HepG2 (cell line): ENCODE results near the gene SASS6. TPM values are rescaled to one million over a fixed set of nuclear protein-coding genes. Genes with fewer than 3 reads are reported as not detected.
A peak's percentile ranks its signal among the peaks of the same experiment; 100 is the strongest.

Experiments
- AHDC1 ChIP-seq: sonication (generic); formaldehyde crosslinking; IDR thresholded peaks from 2 replicates; pipeline ENCODE4 v1.5.1; 2020; ENCODE audit warnings: mild to moderate bottlenecking, missing genetic modification reagents, borderline replicate concordance
- ATM ChIP-seq: fragments of 450-650 bp; IDR thresholded peaks from 2 replicates; pipeline ENCODE4 v1.7.1; 2017; ENCODE audit warnings: mild to moderate bottlenecking, borderline replicate concordance
- GLMP ChIP-seq: sonication (generic); formaldehyde crosslinking; IDR thresholded peaks from 2 replicates; pipeline ENCODE4 v1.9.0; 2021; ENCODE audit warnings: missing genetic modification reagents, mild to moderate bottlenecking, borderline replicate concordance
- IKZF4 ChIP-seq: sonication (generic); formaldehyde crosslinking; IDR thresholded peaks from 2 replicates; pipeline ENCODE4 v1.5.1; 2020; ENCODE audit warnings: borderline replicate concordance, mild to moderate bottlenecking, low read depth, missing genetic modification reagents; ENCODE audit errors: not compliant biosample characterization
- KDM3A ChIP-seq: IDR thresholded peaks from 2 replicates; pipeline ENCODE4 v1.6.1; 2018; ENCODE audit warnings: low read depth, missing compliant biosample characterization
- MEF2D ChIP-seq: sonication (generic); formaldehyde crosslinking; IDR thresholded peaks from 2 replicates; pipeline ENCODE4 v1.5.1; 2020; ENCODE audit warnings: mild to moderate bottlenecking, missing genetic modification reagents
- NRL ChIP-seq: sonication (generic); formaldehyde crosslinking; IDR thresholded peaks from 2 replicates; pipeline ENCODE4 v1.5.0; 2020; ENCODE audit warnings: missing genetic modification reagents, mild to moderate bottlenecking, moderate library complexity, borderline replicate concordance
- SIN3A ChIP-seq: IDR thresholded peaks from 2 replicates; pipeline ENCODE4 v1.6.1; 2011; ENCODE audit warnings: low read depth, mild to moderate bottlenecking, control low read depth, low read length, borderline replicate concordance
- ZNF546 ChIP-seq: sonication (generic); formaldehyde crosslinking; conservative IDR thresholded peaks from 2 replicates; pipeline ENCODE4 v1.8.1; 2023; ENCODE audit warnings: mild to moderate bottlenecking, missing genetic modification reagents
- ZNF616 ChIP-seq: sonication (generic); formaldehyde crosslinking; IDR thresholded peaks from 2 replicates; pipeline ENCODE4 v1.5.0; 2020; ENCODE audit warnings: low read depth, mild to moderate bottlenecking, missing genetic modification reagents
- ZNF670 ChIP-seq: sonication (generic); formaldehyde crosslinking; IDR thresholded peaks from 2 replicates; pipeline ENCODE4 v1.8.0; 2022; ENCODE audit warnings: mild to moderate bottlenecking, missing genetic modification reagents, borderline replicate concordance
- ZNF883 ChIP-seq: sonication (generic); formaldehyde crosslinking; IDR thresholded peaks from 2 replicates; pipeline ENCODE4 v1.5.1; 2020; ENCODE audit warnings: mild to moderate bottlenecking, missing genetic modification reagents; ENCODE audit errors: not compliant biosample characterization
- ZSCAN31 ChIP-seq: sonication (generic); formaldehyde crosslinking; IDR thresholded peaks from 2 replicates; pipeline ENCODE4 v1.5.0; 2020; ENCODE audit warnings: low read depth, mild to moderate bottlenecking, missing genetic modification reagents
- polyA plus RNA-seq, 8 experiments: library from polyadenylated mRNA; depleted of rRNA in 3 of 8; stranded (reverse) in 7 of 8; unstranded in 1 of 8; fragments of >200 nt; fragmentation: Illumina TruSeq in 4 of 8; extraction: Trizol in 4 of 8; gene quantifications; 2 replicates each; pipeline versions ENCODE4 v1.2.1 to v1.2.3, GENCODE V29; 2011 to 2016; ENCODE audit warnings: low read depth in 4 of 8, missing spikeins in 1 of 8, mixed read lengths in 1 of 8; ENCODE audit not compliant: insufficient read depth in 1 of 8
- total RNA-seq, 5 experiments: library from RNA; depleted of rRNA; stranded (reverse); fragments of >200 nt; fragmentation: Illumina TruSeq; extraction: Trizol; gene quantifications; 2 replicates each; pipeline ENCODE4 v1.2.3, GENCODE V29; 2016; ENCODE audit warnings: low read depth in 1 of 5
- TF ChIP-seq, protein P1 (sequence below), 2 experiments: sonication (generic) in 1 of 2; formaldehyde crosslinking in 1 of 2; IDR thresholded peaks; 2 replicates each; pipeline versions ENCODE4 v1.5.1 to v1.6.1; 2011 to 2020; ENCODE audit warnings: borderline replicate concordance in 1 of 2, low read depth in 1 of 2, low read length in 1 of 2, mild to moderate bottlenecking in 1 of 2, missing genetic modification reagents in 1 of 2, moderate library complexity in 1 of 2
- TF ChIP-seq, protein P2 (sequence below), 2 experiments: sonication (generic) in 1 of 2; formaldehyde crosslinking in 1 of 2; IDR thresholded peaks; 2 replicates each; pipeline versions ENCODE4 v1.4.0 to v1.6.1; 2018 to 2020; ENCODE audit warnings: missing genetic modification reagents in 2 of 2, borderline replicate concordance in 1 of 2, low read depth in 1 of 2, mild to moderate bottlenecking in 1 of 2, missing biosample characterization in 1 of 2

The SASS6 gene
- total and polyA plus RNA-seq, 2 of the 13 experiments (the other 11 are each of a cell fraction or from before 2014, with no cell fraction given), result 2.3 to 10.7 TPM

DNA sequence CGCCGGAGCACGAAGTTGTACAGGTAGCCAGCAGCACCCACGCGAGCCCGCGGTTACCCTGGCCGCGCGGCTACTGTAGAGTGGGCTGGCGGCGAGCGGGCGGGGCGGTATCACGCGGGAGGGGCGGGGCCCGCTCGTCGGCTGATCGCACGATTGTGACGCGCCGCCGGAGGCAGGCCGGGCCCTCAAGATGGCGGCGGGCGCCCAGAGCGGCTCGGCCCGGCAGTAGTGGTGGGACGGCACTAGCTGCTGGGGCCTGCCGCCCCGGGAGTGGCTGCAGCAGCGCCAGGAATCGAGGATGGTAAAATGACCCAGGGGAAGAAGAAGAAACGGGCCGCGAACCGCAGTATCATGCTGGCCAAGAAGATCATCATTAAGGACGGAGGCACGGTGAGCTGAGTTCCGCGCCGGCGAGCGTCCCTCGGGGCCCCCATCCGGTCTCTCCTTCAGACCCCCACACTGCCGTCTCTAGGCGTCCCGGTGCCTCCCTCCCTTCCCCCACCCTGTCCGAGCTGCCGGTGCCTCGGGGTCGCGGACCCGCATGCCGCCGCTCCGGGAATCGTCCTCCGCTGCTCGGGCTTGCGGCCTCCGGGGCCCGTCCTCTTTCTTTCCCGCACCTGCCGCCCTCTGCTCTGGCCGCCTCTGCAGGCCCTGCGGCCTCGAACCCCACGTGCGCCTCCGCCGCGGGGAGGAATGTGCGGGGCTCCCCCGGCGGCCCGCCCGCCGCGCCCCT, 94.6 kb downstream of the SASS6 start (continued):
- TF ChIP-seq AHDC1 (CRISPR knock-in tag), result no peak
- peak; percentile 89 for TF ChIP-seq ZNF883 (CRISPR knock-in tag)
- peak; percentile 51; the same call in 1 of the 2 replicates for TF ChIP-seq ZSCAN31
- TF ChIP-seq KDM3A, result no peak
- TF ChIP-seq GLMP (CRISPR knock-in tag), result peak; percentile 49; the same call in 1 of the 2 replicates
- TF ChIP-seq SIN3A, result peak; percentile 84; the same call in 1 of the 2 replicates
- no peak for TF ChIP-seq ZNF670
- TF ChIP-seq, protein P1, sequence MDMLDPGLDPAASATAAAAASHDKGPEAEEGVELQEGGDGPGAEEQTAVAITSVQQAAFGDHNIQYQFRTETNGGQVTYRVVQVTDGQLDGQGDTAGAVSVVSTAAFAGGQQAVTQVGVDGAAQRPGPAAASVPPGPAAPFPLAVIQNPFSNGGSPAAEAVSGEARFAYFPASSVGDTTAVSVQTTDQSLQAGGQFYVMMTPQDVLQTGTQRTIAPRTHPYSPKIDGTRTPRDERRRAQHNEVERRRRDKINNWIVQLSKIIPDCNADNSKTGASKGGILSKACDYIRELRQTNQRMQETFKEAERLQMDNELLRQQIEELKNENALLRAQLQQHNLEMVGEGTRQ (IDR thresholded peaks at IDR 0.05; ENCODE audit: low read depth, low read length), result no peak
- TF ChIP-seq, protein P1 (CRISPR knock-in tag; IDR thresholded peaks at IDR 0.05; ENCODE audit: borderline replicate concordance), result no peak
- no peak for TF ChIP-seq MEF2D (CRISPR knock-in tag)
- no peak for TF ChIP-seq ATM
- peak; percentile 77; the same call in 1 of the 2 replicates for TF ChIP-seq NRL (CRISPR knock-in tag)
- 0 out of 2 replicates have a peak, but pooled peaks have one; percentile 63 for TF ChIP-seq ZNF616
- no peak for TF ChIP-seq IKZF4
- no peak for TF ChIP-seq ZNF546 (CRISPR knock-in tag)
- TF ChIP-seq, protein P2, sequence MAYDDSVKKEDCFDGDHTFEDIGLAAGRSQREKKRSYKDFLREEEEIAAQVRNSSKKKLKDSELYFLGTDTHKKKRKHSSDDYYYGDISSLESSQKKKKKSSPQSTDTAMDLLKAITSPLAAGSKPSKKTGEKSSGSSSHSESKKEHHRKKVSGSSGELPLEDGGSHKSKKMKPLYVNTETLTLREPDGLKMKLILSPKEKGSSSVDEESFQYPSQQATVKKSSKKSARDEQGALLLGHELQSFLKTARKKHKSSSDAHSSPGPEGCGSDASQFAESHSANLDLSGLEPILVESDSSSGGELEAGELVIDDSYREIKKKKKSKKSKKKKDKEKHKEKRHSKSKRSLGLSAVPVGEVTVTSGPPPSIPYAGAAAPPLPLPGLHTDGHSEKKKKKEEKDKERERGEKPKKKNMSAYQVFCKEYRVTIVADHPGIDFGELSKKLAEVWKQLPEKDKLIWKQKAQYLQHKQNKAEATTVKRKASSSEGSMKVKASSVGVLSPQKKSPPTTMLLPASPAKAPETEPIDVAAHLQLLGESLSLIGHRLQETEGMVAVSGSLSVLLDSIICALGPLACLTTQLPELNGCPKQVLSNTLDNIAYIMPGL (CRISPR knock-in tag; IDR thresholded peaks at IDR 0.05; ENCODE audit: borderline replicate concordance in 1 of 2, low read depth in 1 of 2), result peak; percentile 61 to 68; a peak in 3 of 4 replicates
